ENCODE data around the gene TRERF1. TPM values are rescaled to one million over a fixed set of nuclear protein-coding genes. Genes with fewer than 3 reads are reported as not detected.

Gene TRERF1
- total RNA-seq: 20.6 TPM

GRCh38 chr6:42451333-42452170 is at the start of gene TRERF1:
TSS of gene TRERF1 (minus strand) at chr6:42451926. CDS start at chr6:42269590, 182,336 bp downstream.
- intact Hi-C loops (cut with DNase I): loop anchor here (5.0 to 10.0 kb wide), 2 partner anchors 187 to 234 kb away; partner anchors contain the start of gene MRPS10

GRCh38 chr6:42498473-42499128 is 46.9 kb upstream of the TRERF1 start:
- intact Hi-C loops (cut with DNase I): no loop called here
- H3K27me3 ChIP-seq: no peaks in the 10 kb centered on the region
- H3K9me3 ChIP-seq: no peaks in the 10 kb centered on the region
- no peaks in the 10 kb centered on the region for H3K4me1 ChIP-seq
- H3K27ac ChIP-seq: no peak overlapping the region
- no peak for DNase-seq (ENCODE audit: extremely low spot score in 2 of 2)
- no peaks in the 10 kb centered on the region for H3K36me3 ChIP-seq
- H3K4me3 ChIP-seq: no peak overlapping the region
- TF ChIP-seq CTCF (IDR thresholded peaks at IDR 0.05) (no peak), POLR2AphosphoS5 (IDR thresholded peaks at IDR 0.05; ENCODE audit: insufficient read depth in 1 of 2, low read depth in 1 of 2) (no peak), POLR2A (IDR thresholded peaks at IDR 0.05) (no peak)

More at GRCh38 chr6:42451333-42452170, at the start of gene TRERF1:
- peaks cover 55% of the 10 kb centered on the region for H3K4me1 ChIP-seq
- DNase-seq (ENCODE audit: extremely low spot score in 2 of 2): peak in 1 of 2 donors; percentile 86
- no peaks in the 10 kb centered on the region for H3K36me3 ChIP-seq
- H3K27me3 ChIP-seq: no peaks in the 10 kb centered on the region
- H3K27ac ChIP-seq: peak within 1 kb of the TSS; percentile 92
- peak within 1 kb of the TSS; percentile 61 to 88 for H3K4me3 ChIP-seq
- no peak for TF ChIP-seq CTCF (IDR thresholded peaks at IDR 0.05)
- TF ChIP-seq POLR2AphosphoS5 (IDR thresholded peaks at IDR 0.05; ENCODE audit: insufficient read depth in 1 of 2, low read depth in 1 of 2): peak in 1 of 2 donors; percentile 42
- TF ChIP-seq POLR2A (IDR thresholded peaks at IDR 0.05): no peak
- no peaks in the 10 kb centered on the region for H3K9me3 ChIP-seq

GRCh38 chr6:42493914-42494539 is 42.3 kb upstream of the TRERF1 start:
- DNase-seq (ENCODE audit: extremely low spot score in 2 of 2): no peak
- H3K4me1 ChIP-seq: no peaks in the 10 kb centered on the region
- H3K36me3 ChIP-seq: no peaks in the 10 kb centered on the region
- TF ChIP-seq CTCF (IDR thresholded peaks at IDR 0.05) (no peak), POLR2A (IDR thresholded peaks at IDR 0.05) (no peak), POLR2AphosphoS5 (IDR thresholded peaks at IDR 0.05; ENCODE audit: insufficient read depth in 1 of 2, low read depth in 1 of 2) (no peak)
- H3K27ac ChIP-seq: no peak overlapping the region
- intact Hi-C loops (cut with DNase I): no loop called here
- no peaks in the 10 kb centered on the region for H3K27me3 ChIP-seq
- H3K9me3 ChIP-seq: no peaks in the 10 kb centered on the region
- H3K4me3 ChIP-seq: no peak overlapping the region

GRCh38 chr6:42488129-42488528 is 36.4 kb upstream of the TRERF1 start:
- Histone ChIP-seq H3K4me3 (no peak overlapping the region), H3K4me1 (no peaks in the 10 kb centered on the region), H3K27ac (no peak overlapping the region), H3K9me3 (no peaks in the 10 kb centered on the region), H3K36me3 (no peaks in the 10 kb centered on the region), H3K27me3 (no peaks in the 10 kb centered on the region)
- intact Hi-C loops (cut with DNase I): no loop called here
- DNase-seq (ENCODE audit: extremely low spot score in 2 of 2): no peak
- TF ChIP-seq CTCF (IDR thresholded peaks at IDR 0.05) (no peak), POLR2AphosphoS5 (IDR thresholded peaks at IDR 0.05; ENCODE audit: insufficient read depth in 1 of 2, low read depth in 1 of 2) (no peak), POLR2A (IDR thresholded peaks at IDR 0.05) (no peak)
